CD14-positive monocyte (primary cell): ENCODE measurements around the gene FNDC10. TPM values are rescaled to one million over a fixed set of nuclear protein-coding genes. Genes with fewer than 3 reads are reported as not detected.
"Not testable (repeated sequence)": the region's sequence is repeated elsewhere in the genome, so short reads cannot be mapped to it uniquely, and the experiment has no call there.

ENCODE experiments used
- DNase-seq, 3 donors: peaks; one replicate each; pipeline ENCODE4 v3.0.0-alpha.2; 2011 to 2022
- H2AFZ ChIP-seq: 2 replicates; pipeline ENCODE4 v1.6.0; 2012; ENCODE audit warnings: mild to moderate bottlenecking, low read depth, low read length, inconsistent platforms; ENCODE audit not compliant: insufficient read depth, poor library complexity, severe bottlenecking
- H3K27ac ChIP-seq, 2 donors: 1 replicate in 1 of 2; 2 replicates in 1 of 2; pipeline ENCODE4 v1.5.1; 2012 to 2013; ENCODE audit warnings: low read length in 2 of 2, control low read depth in 1 of 2, inconsistent platforms in 1 of 2, low read depth in 1 of 2, mild to moderate bottlenecking in 1 of 2
- H3K27me3 ChIP-seq, 2 donors: one replicate each; pipeline versions ENCODE4 v1.6.0 to v1.6.1; 2011 to 2013; ENCODE audit warnings: low read length in 2 of 2; ENCODE audit not compliant: control insufficient read depth in 2 of 2, insufficient read depth in 2 of 2
- H3K36me3 ChIP-seq, 2 donors: replicated peaks in 1 of 2; 1 replicate in 1 of 2; 2 replicates in 1 of 2; pipeline versions ENCODE4 v1.5.1 to v1.6.1; 2012 to 2013; ENCODE audit warnings: low read length in 2 of 2, control low read depth in 1 of 2, inconsistent platforms in 1 of 2, mild to moderate bottlenecking in 1 of 2; ENCODE audit not compliant: insufficient read depth in 2 of 2, control insufficient read depth in 1 of 2
- H3K4me1 ChIP-seq, 2 donors: 1 replicate in 1 of 2; 2 replicates in 1 of 2; pipeline versions ENCODE4 v1.5.1 to v1.6.1; 2012 to 2013; ENCODE audit warnings: low read length in 2 of 2, control low read depth in 1 of 2, inconsistent platforms in 1 of 2, mild to moderate bottlenecking in 1 of 2, moderate library complexity in 1 of 2; ENCODE audit not compliant: insufficient read depth in 2 of 2, control insufficient read depth in 1 of 2
- H3K4me2 ChIP-seq: replicated peaks from 2 replicates; pipeline ENCODE3; 2012; ENCODE audit warnings: low read length, moderate library complexity, mild to moderate bottlenecking; ENCODE audit not compliant: poor library complexity, severe bottlenecking; ENCODE audit errors: extremely low read depth
- H3K4me3 ChIP-seq, 3 experiments: fragments of 200-600 bp in 1 of 3; sonication (generic) in 1 of 3; replicated peaks in 1 of 3; 1 replicate in 2 of 3; 2 replicates in 1 of 3; pipeline ENCODE4 v1.5.1; 2011 to 2013; ENCODE audit warnings: low read length in 3 of 3, mild to moderate bottlenecking in 3 of 3, control low read depth in 2 of 3, low read depth in 2 of 3, inconsistent platforms in 1 of 3, moderate library complexity in 1 of 3
- H3K79me2 ChIP-seq: 2 replicates; pipeline ENCODE4 v1.6.0; 2012; ENCODE audit warnings: mild to moderate bottlenecking, control low read depth, inconsistent platforms, low read length, moderate library complexity; ENCODE audit not compliant: insufficient read depth
- H3K9ac ChIP-seq: 2 replicates; pipeline ENCODE4 v1.6.0; 2017; ENCODE audit warnings: low read length, mild to moderate bottlenecking; ENCODE audit not compliant: insufficient read depth, poor library complexity, severe bottlenecking
- H3K9me3 ChIP-seq, 2 donors: replicated peaks in 1 of 2; 1 replicate in 1 of 2; 2 replicates in 1 of 2; pipeline versions ENCODE4 v1.5.1 to v1.6.1; 2012 to 2013; ENCODE audit warnings: low read length in 2 of 2, control low read depth in 1 of 2; ENCODE audit not compliant: control insufficient read depth in 1 of 2, insufficient read depth in 1 of 2
- H4K20me1 ChIP-seq: 2 replicates; pipeline ENCODE4 v1.6.0; 2012; ENCODE audit warnings: mild to moderate bottlenecking, low read length, control low read depth, moderate library complexity; ENCODE audit not compliant: insufficient read depth
- H3K27ac Mint-ChIP-seq, 7 donors: one replicate each; pipeline ENCODE4 v1.8.0; 2020; ENCODE audit warnings: mild to moderate bottlenecking in 7 of 7, mixed read lengths in 7 of 7, moderate library complexity in 6 of 7, inconsistent platforms in 2 of 7
- H3K27me3 Mint-ChIP-seq, 3 donors: one replicate each; pipeline ENCODE4 v1.8.0; 2021 to 2022; ENCODE audit warnings: low read depth in 3 of 3, mild to moderate bottlenecking in 3 of 3, mixed read lengths in 3 of 3, moderate library complexity in 3 of 3, inconsistent platforms in 1 of 3
- H3K36me3 Mint-ChIP-seq, 2 donors: one replicate each; pipeline ENCODE4 v1.8.0; 2020; ENCODE audit warnings: mixed read lengths in 2 of 2, inconsistent platforms in 1 of 2, mild to moderate bottlenecking in 1 of 2
- H3K4me1 Mint-ChIP-seq: one replicate; pipeline ENCODE4 v1.8.0; 2020; ENCODE audit warnings: mild to moderate bottlenecking, mixed read lengths
- H3K4me3 Mint-ChIP-seq, 2 donors: one replicate each; pipeline ENCODE4 v1.8.0; 2020; ENCODE audit warnings: mild to moderate bottlenecking in 2 of 2, mixed read lengths in 2 of 2, moderate library complexity in 1 of 2
- H3K9me3 Mint-ChIP-seq, 7 donors: one replicate each; pipeline ENCODE4 v1.8.0; 2020 to 2022; ENCODE audit warnings: mixed read lengths in 7 of 7, mild to moderate bottlenecking in 6 of 7, moderate library complexity in 6 of 7, inconsistent platforms in 2 of 7
- WGBS: methylation state at CpG from one replicate; pipeline ENCODE4 v1.1.5; 2013; ENCODE audit warnings: missing lambda C conversion rate; ENCODE audit not compliant: insufficient coverage; 5-methylcytosine and 5-hydroxymethylcytosine counted together
- intact Hi-C, 2 donors: fragments of 100-400 bp; cut with micrococcal nuclease; formaldehyde crosslinking; loops; one replicate each; pipeline versions ENCODE4 v1.15.0 to v1.15.1; 2023
- polyA plus RNA-seq, 3 donors: library from polyadenylated mRNA; depleted of rRNA in 1 of 3; unstranded in 2 of 3; stranded (reverse) in 1 of 3; fragments of 300-500 nt in 2 of 3; fragments of >200 nt in 1 of 3; fragmentation: Illumina TruSeq in 2 of 3; gene quantifications; 1 replicate in 2 of 3; 2 replicates in 1 of 3; pipeline ENCODE4 v1.2.3, GENCODE V29; 2012 to 2021

The FNDC10 gene
- polyA plus RNA-seq, 3 donors = 0.46 to 3.4 (median 1.5) TPM

GRCh38 chr1:1638528-1638927, 38.6 kb upstream of the FNDC10 start:
- intact Hi-C loops, H3K27ac Mint-ChIP-seq, H3K4me3 ChIP-seq, H3K4me3 Mint-ChIP-seq, DNase-seq, H3K4me2 ChIP-seq, H2AFZ ChIP-seq, H3K27ac ChIP-seq, H3K79me2 ChIP-seq, H3K9me3 ChIP-seq, H3K27me3 ChIP-seq, H3K4me1 ChIP-seq, H3K9me3 Mint-ChIP-seq, H3K27me3 Mint-ChIP-seq, H3K4me1 Mint-ChIP-seq, H4K20me1 ChIP-seq, H3K9ac ChIP-seq: not testable (repeated sequence)
- H3K36me3 Mint-ChIP-seq = peaks cover 29 to 35% of the 10 kb centered on the region in 2 donors
- WGBS = no CpG with 5 or more reads among the region's 13 CpGs
- peaks cover 16 to 24% of the 10 kb centered on the region in 2 donors for H3K36me3 ChIP-seq

GRCh38 chr1:1637479-1637875, 37.5 kb upstream of the FNDC10 start:
- H2AFZ ChIP-seq, H3K9me3 ChIP-seq, H3K27ac Mint-ChIP-seq, H3K27me3 Mint-ChIP-seq, DNase-seq, intact Hi-C loops, H3K4me3 Mint-ChIP-seq, H3K4me3 ChIP-seq, H3K4me1 Mint-ChIP-seq, H3K4me1 ChIP-seq, H3K27ac ChIP-seq, H3K9me3 Mint-ChIP-seq, H4K20me1 ChIP-seq, H3K9ac ChIP-seq, H3K4me2 ChIP-seq, H3K79me2 ChIP-seq, H3K27me3 ChIP-seq: not testable (repeated sequence)
- 100% methylated on average over 3 of the region's 14 CpGs for WGBS
- H3K36me3 Mint-ChIP-seq = peaks cover 27 to 32% of the 10 kb centered on the region in 2 donors
- H3K36me3 ChIP-seq = peaks cover 16 to 24% of the 10 kb centered on the region in 2 donors

GRCh38 chr1:1636621-1637478, 36.9 kb upstream of the FNDC10 start:
- WGBS = 96% methylated on average over 32 of the region's 37 CpGs
- H3K4me2 ChIP-seq, intact Hi-C loops, H3K79me2 ChIP-seq, H4K20me1 ChIP-seq, H3K27ac Mint-ChIP-seq, H3K27me3 ChIP-seq, H2AFZ ChIP-seq, DNase-seq, H3K9me3 ChIP-seq, H3K27ac ChIP-seq, H3K4me1 ChIP-seq, H3K4me3 ChIP-seq, H3K27me3 Mint-ChIP-seq, H3K9ac ChIP-seq, H3K9me3 Mint-ChIP-seq, H3K4me1 Mint-ChIP-seq, H3K4me3 Mint-ChIP-seq: not testable (repeated sequence)
- peaks cover 16 to 24% of the 10 kb centered on the region in 2 donors for H3K36me3 ChIP-seq
- H3K36me3 Mint-ChIP-seq = peaks cover 27 to 32% of the 10 kb centered on the region in 2 donors

- peaks cover 23 to 28% of the 10 kb centered on the region in 2 donors for H3K36me3 Mint-ChIP-seq
- H3K4me1 ChIP-seq, H3K27ac Mint-ChIP-seq, H3K9ac ChIP-seq, H3K4me3 Mint-ChIP-seq, H3K79me2 ChIP-seq, H3K4me2 ChIP-seq, DNase-seq, H3K9me3 ChIP-seq, H4K20me1 ChIP-seq, H2AFZ ChIP-seq, H3K4me3 ChIP-seq, intact Hi-C loops, H3K4me1 Mint-ChIP-seq, H3K27ac ChIP-seq: not testable (repeated sequence)
- peaks cover 8 to 28% (median 17%) of the 10 kb centered on the region in 3 donors for H3K27me3 Mint-ChIP-seq
- peaks cover 0 to 10% (median 3%) of the 10 kb centered on the region in 7 donors for H3K9me3 Mint-ChIP-seq
- WGBS = no CpG with 5 or more reads among the region's 13 CpGs
- H3K27me3 ChIP-seq = peaks cover 11 to 17% of the 10 kb centered on the region in 2 donors
- H3K36me3 ChIP-seq = peaks cover 16 to 22% of the 10 kb centered on the region in 2 donors
Observed at GRCh38 chr1:1634613-1635012, 34.7 kb upstream of the FNDC10 start.
